ENCODE results near the gene PLA2R1. TPM values are rescaled to one million over a fixed set of nuclear protein-coding genes. Genes with fewer than 3 reads are reported as not detected.

PLA2R1 gene
- total RNA-seq, 1 experiment from 2014 or later: not detected

GRCh38 chr2:159897081-159897480 lies 165.3 kb downstream of the PLA2R1 start:
- Histone ChIP-seq H3K27ac (ENCODE audit: low read depth, low read length, poor library complexity, severe bottlenecking) (no peak overlapping the region), H3K9me3 (ENCODE audit: low read depth, low read length, poor library complexity, severe bottlenecking) (no peaks in the 10 kb centered on the region), H3K27me3 (replicated peaks; ENCODE audit: insufficient read depth, low read depth, low read length, poor library complexity) (peaks cover 14% of the 10 kb centered on the region), H3K36me3 (ENCODE audit: insufficient read depth, low read length, poor library complexity, severe bottlenecking) (no peaks in the 10 kb centered on the region), H3K4me1 (ENCODE audit: insufficient read depth, low read length, poor library complexity, severe bottlenecking) (peaks cover 17% of the 10 kb centered on the region), H3K4me3 (ENCODE audit: low read depth, low read length, poor library complexity, severe bottlenecking) (no peak overlapping the region)
- BruUV-seq (replicated peaks): no TSS peak
- intact Hi-C loops (cut with micrococcal nuclease; ENCODE audit: unreplicated experiment): no loop called here
- CTCF ChIA-PET: no interaction called here
- TF ChIP-seq, protein P1, sequence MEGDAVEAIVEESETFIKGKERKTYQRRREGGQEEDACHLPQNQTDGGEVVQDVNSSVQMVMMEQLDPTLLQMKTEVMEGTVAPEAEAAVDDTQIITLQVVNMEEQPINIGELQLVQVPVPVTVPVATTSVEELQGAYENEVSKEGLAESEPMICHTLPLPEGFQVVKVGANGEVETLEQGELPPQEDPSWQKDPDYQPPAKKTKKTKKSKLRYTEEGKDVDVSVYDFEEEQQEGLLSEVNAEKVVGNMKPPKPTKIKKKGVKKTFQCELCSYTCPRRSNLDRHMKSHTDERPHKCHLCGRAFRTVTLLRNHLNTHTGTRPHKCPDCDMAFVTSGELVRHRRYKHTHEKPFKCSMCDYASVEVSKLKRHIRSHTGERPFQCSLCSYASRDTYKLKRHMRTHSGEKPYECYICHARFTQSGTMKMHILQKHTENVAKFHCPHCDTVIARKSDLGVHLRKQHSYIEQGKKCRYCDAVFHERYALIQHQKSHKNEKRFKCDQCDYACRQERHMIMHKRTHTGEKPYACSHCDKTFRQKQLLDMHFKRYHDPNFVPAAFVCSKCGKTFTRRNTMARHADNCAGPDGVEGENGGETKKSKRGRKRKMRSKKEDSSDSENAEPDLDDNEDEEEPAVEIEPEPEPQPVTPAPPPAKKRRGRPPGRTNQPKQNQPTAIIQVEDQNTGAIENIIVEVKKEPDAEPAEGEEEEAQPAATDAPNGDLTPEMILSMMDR (conservative IDR thresholded peaks at IDR 0.05; ENCODE audit: low read depth, low read length): no peak
- TF ChIP-seq EZH2 (IDR thresholded peaks at IDR 0.05; ENCODE audit: borderline replicate concordance, low read depth, low read length, poor library complexity, severe bottlenecking): no peak
- POLR2A ChIA-PET (ENCODE audit: low non-redundant PET): no interaction called here
- DNase-seq (ENCODE audit: low spot score): peak; percentile 81

- H3K27ac ChIP-seq (ENCODE audit: low read depth, low read length, poor library complexity, severe bottlenecking): no peak overlapping the region
- no TSS peak for BruUV-seq (replicated peaks)
- TF ChIP-seq, protein P1 (conservative IDR thresholded peaks at IDR 0.05; ENCODE audit: low read depth, low read length): no peak
- no peak for TF ChIP-seq EZH2 (IDR thresholded peaks at IDR 0.05; ENCODE audit: borderline replicate concordance, low read depth, low read length, poor library complexity, severe bottlenecking)
- peaks cover 17% of the 10 kb centered on the region for H3K4me1 ChIP-seq (ENCODE audit: insufficient read depth, low read length, poor library complexity, severe bottlenecking)
- no peaks in the 10 kb centered on the region for H3K9me3 ChIP-seq (ENCODE audit: low read depth, low read length, poor library complexity, severe bottlenecking)
- no peaks in the 10 kb centered on the region for H3K36me3 ChIP-seq (ENCODE audit: insufficient read depth, low read length, poor library complexity, severe bottlenecking)
- ChIA-PET CTCF (no interaction called here), POLR2A (ENCODE audit: low non-redundant PET) (no interaction called here)
- peaks cover 3% of the 10 kb centered on the region for H3K27me3 ChIP-seq (replicated peaks; ENCODE audit: insufficient read depth, low read depth, low read length, poor library complexity)
- no peak for DNase-seq (ENCODE audit: low spot score)
- intact Hi-C loops (cut with micrococcal nuclease; ENCODE audit: unreplicated experiment): no loop called here
- no peak overlapping the region for H3K4me3 ChIP-seq (ENCODE audit: low read depth, low read length, poor library complexity, severe bottlenecking)
Measured at GRCh38 chr2:159895258-159896065, 167.0 kb downstream of the PLA2R1 start.

- ChIA-PET POLR2A (ENCODE audit: low non-redundant PET) (no interaction called here), CTCF (no interaction called here)
- H3K27me3 ChIP-seq (replicated peaks; ENCODE audit: insufficient read depth, low read depth, low read length, poor library complexity): no peaks in the 10 kb centered on the region
- H3K27ac ChIP-seq (ENCODE audit: low read depth, low read length, poor library complexity, severe bottlenecking): no peak overlapping the region
- no peaks in the 10 kb centered on the region for H3K9me3 ChIP-seq (ENCODE audit: low read depth, low read length, poor library complexity, severe bottlenecking)
- H3K4me1 ChIP-seq (ENCODE audit: insufficient read depth, low read length, poor library complexity, severe bottlenecking): peaks cover 17% of the 10 kb centered on the region
- H3K4me3 ChIP-seq (ENCODE audit: low read depth, low read length, poor library complexity, severe bottlenecking): no peak overlapping the region
- BruUV-seq (replicated peaks): no TSS peak
- TF ChIP-seq, protein P1 (conservative IDR thresholded peaks at IDR 0.05; ENCODE audit: low read depth, low read length): no peak
- TF ChIP-seq EZH2 (IDR thresholded peaks at IDR 0.05; ENCODE audit: borderline replicate concordance, low read depth, low read length, poor library complexity, severe bottlenecking): no peak
- no peaks in the 10 kb centered on the region for H3K36me3 ChIP-seq (ENCODE audit: insufficient read depth, low read length, poor library complexity, severe bottlenecking)
- intact Hi-C loops (cut with micrococcal nuclease; ENCODE audit: unreplicated experiment): no loop called here
- no peak for DNase-seq (ENCODE audit: low spot score)
Measured at GRCh38 chr2:159894145-159894838, 168.1 kb downstream of the PLA2R1 start.
